Placental pericyte (primary cell): ENCODE measurements around the gene MRPL41. TPM values are rescaled to one million over a fixed set of nuclear protein-coding genes. Genes with fewer than 3 reads are reported as not detected.

Source experiments
- total RNA-seq: library from RNA; depleted of rRNA; stranded (reverse); fragments of >200 nt; gene quantifications from 2 replicates; pipeline ENCODE4 v1.2.3, GENCODE V29; 2012

Gene MRPL41
- total RNA-seq, result 28.2 and 36.4 TPM in 2 replicates

DNA sequence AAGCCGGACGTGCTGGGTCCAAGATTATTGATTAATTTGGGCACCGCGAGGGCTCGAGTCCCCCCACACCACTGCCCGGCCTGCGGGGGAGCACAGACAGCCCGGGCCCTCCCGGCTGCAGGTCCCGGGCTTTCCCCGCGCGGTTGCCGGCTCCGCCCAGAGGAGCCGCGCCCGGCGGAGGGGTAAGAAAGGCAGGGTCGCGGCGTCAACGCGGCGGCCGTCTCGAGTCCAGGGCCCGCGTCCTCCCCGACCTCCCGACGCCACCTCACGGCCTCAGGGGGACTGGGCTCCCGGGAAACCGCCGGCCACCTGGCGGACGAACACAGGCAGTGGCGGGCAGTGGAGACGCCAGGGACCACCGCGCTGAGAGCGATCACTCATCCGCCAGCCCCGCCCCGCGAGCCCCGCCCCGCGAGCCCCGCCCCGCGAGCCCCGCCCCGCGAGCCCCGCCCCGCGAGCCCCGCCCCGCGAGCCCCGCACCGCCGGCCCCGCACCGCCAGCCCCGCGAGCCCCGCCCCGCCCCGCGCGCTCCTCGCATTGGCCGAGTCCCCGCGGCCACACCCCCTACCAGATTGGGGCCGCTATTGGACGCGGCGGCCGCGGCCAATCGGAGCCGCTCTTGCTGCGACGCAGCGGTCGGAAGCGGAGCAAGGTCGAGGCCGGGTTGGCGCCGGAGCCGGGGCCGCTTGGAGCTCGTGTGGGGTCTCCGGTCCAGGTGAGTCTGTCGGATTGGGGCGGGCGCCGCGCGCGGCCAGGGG, at the start of gene MRPL41:
Gene MRPL41 (plus strand): TSS at position 616 of the 758 bp plus-strand sequence. CDS start 203 bp downstream, outside the sequence.

DNA sequence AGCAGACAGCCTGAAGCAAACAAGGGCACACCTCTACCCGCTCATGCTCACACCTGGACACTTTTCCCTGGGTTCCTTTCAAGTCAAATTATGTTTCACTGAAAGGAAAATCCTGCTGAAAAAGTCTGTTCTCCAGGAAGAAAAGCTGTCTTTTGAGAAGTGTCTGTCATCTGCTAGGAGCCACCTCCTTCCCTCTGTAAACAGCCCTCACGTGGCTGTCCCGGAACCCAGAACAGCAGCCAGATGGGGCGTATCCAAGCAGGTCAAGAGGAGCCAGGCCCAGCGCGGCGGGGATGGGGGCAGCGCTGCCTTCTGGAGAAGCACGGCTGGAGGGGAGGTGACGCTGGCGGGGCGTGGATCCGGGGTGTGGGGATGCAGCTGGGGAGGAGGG, 1.5 kb upstream of the MRPL41 start, which contains the start of gene PNPLA7:
Gene PNPLA7 (minus strand): TSS at position 172 of the 391 bp plus-strand sequence. CDS start 205 bp downstream, outside the sequence.

DNA sequence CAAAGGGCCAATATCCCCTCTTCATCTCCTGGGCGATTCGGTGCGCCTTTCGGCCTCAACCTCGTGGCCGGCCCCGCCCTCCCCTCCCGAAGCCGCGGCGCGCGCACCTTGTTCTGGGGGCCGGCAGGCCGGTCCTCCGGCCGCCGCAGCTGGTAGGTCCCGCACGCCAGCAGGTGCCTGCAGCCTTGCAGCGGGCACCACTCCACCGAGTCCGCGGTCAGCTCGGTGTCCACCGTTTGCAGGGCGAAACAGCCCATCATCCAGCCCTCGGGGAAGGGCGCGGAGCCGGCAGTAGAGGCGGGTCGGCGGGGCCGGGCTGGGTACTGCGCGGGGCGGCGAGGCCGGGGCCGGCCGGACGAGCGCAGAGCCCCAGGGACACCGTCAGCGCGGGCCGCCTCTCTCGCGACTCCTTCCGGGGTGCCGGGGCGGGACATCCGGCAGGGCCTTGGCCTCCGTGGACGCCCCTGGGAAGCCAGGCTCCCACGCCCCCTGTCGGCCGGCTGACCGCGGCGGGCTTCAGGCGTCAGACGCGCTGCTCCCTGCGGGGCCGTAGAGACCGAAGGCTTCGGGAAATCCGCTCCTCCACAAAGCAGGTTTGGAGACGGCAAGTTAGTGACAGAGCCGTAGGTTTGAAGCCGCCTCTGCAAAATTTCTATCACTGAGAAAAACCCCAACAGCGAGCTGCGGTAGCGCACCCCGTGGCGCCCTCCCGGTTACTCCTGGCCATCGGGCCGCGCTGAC, 27.0 kb downstream of the MRPL41 start, which contains the start of gene DPH7:
Gene DPH7 (minus strand): TSS at position 408 of the 741 bp plus-strand sequence. CDS start 148 bp downstream, at position 260.

DNA sequence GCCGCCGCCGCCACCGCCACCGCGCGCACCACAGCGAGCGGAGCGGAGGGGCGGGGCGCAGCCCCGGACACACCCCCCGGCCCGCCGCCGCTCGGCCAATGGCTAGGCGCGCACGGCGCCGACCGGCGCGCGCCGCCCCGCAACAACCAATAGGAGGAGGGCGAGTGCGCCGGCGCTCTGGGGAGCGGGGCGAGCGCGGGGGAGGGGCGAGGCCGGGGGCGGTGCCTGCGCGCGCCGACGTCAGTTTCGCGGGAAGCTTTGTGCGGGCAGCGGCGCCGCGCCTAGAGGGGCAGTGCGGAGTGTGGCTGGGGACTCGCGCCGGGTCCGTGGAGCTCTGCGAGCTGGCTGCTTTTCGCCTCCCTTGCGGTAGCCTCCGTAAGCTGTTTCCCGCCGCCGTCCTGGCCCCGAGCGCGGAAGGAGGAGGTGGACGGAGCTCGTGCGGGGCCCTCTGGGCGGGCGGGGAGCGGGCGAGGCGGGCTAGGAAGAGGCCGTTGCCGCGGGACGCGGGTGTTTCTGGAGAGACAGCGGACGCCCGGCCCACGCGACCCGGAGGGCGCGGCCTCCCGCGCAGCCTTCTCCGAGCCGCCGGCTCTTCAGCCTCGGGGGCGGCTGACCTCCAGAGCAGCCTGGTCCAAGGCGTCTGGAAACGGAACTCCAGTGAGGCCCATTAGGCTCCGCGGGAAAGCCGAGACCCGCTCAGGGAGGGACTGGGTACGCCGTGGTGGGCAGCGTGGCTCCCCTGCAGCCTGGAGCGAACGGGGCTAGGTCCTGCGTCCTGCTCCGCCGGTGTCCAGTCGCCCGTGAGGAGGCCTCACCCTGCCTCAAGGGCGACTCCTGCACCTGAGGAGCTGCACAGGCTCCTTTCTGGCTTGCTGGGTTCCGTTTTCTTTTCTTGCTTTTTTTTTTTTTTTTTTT, 39.0 kb downstream of the MRPL41 start, which contains the start of gene ZMYND19:
Gene ZMYND19 (minus strand): TSS at position 44 of the 915 bp plus-strand sequence. CDS start 249 bp downstream, outside the sequence.

Other genes with a start within 250 kb of the MRPL41 start
- 0.43 TPM in 1 of 2 replicates, not detected in the other for gene NRARP, start 249.6 kb upstream of the MRPL41 start, total RNA-seq
- 5.4 and 8.3 TPM in 2 replicates for gene EXD3, start 128.7 kb upstream of the MRPL41 start, total RNA-seq
- 0.14 and 0.66 TPM in 2 replicates for gene NOXA1, start 128.5 kb upstream of the MRPL41 start, total RNA-seq
- not detected in 2 replicates for gene ENTPD8, start 110.5 kb upstream of the MRPL41 start, total RNA-seq
- 27.1 and 38.3 TPM in 2 replicates for gene NSMF, start 92.5 kb upstream of the MRPL41 start, total RNA-seq
- 0.86 and 1.1 TPM in 2 replicates for gene PNPLA7, start 1.5 kb upstream of the MRPL41 start, total RNA-seq
- gene DPH7, start 27.0 kb downstream of the MRPL41 start, total RNA-seq, result 26.7 and 29.5 TPM in 2 replicates
- 15.5 and 30.6 TPM in 2 replicates for gene ZMYND19, start 38.6 kb downstream of the MRPL41 start, total RNA-seq
- 24.1 and 28.5 TPM in 2 replicates for gene ARRDC1, start 53.8 kb downstream of the MRPL41 start, total RNA-seq
- 42.2 and 66.9 TPM in 2 replicates for gene EHMT1, start 67.1 kb downstream of the MRPL41 start, total RNA-seq